ENCODE data around the gene RHOU. TPM values are rescaled to one million over a fixed set of nuclear protein-coding genes. Genes with fewer than 3 reads are reported as not detected.

Gene RHOU
- polyA plus RNA-seq, 1 donor from 2014 or later, result 13.0 TPM

DNA sequence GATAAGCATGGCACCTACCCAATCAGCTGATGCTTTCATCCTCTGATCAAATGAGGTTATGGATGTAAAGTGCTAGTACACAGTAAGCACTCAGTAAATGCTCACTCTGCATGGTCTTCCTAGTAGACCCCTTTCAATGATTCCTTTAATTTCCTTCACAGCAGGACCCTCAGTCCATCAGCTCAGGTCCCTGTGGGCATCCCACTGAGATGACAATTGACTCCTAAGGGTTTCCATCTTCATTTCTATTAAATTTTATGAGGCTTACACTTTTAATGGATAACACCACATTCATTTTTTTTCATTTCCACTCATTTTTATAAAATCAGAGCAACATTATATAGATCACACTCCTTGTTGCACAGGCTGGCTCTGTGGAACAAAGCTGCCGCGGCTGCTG, 12.8 kb downstream of the RHOU start:
- Histone ChIP-seq H3K4me3 (ENCODE audit: low read length) (no peak overlapping the region), H4K20me1 (ENCODE audit: insufficient read depth) (no peaks in the 10 kb centered on the region), H3F3A (ENCODE audit: insufficient read depth, low read length, poor library complexity, severe bottlenecking) (no peaks in the 10 kb centered on the region), H2AFZ (ENCODE audit: low read depth, low read length) (no peak overlapping the region), H3K27me3 (ENCODE audit: insufficient read depth, low read depth, low read length) (no peaks in the 10 kb centered on the region), H3K27ac (ENCODE audit: low read length) (no peak overlapping the region), H3K4me2 (ENCODE audit: low read length) (no peak overlapping the region), H3K9ac (ENCODE audit: low read length) (no peak overlapping the region), H3K9me3 (ENCODE audit: low read length) (no peaks in the 10 kb centered on the region), H3K36me3 (ENCODE audit: insufficient read depth, low read length) (peaks cover 14% of the 10 kb centered on the region), H3K9me2 (ENCODE audit: insufficient read depth, low read length) (no peaks in the 10 kb centered on the region), H3K79me2 (replicated peaks; ENCODE audit: insufficient read depth, low read length) (no peaks in the 10 kb centered on the region)
- TF ChIP-seq EP300 (conservative IDR thresholded peaks at IDR 0.05; ENCODE audit: poor library complexity, severe bottlenecking), result no peak
- no peak for TF ChIP-seq EZH2 (IDR thresholded peaks at IDR 0.05; ENCODE audit: borderline replicate concordance, insufficient read depth, low read length, poor library complexity, severe bottlenecking)
- no peak for TF ChIP-seq RAD21 (conservative IDR thresholded peaks at IDR 0.05)
- no peak for TF ChIP-seq TAF1 (IDR thresholded peaks at IDR 0.05; ENCODE audit: low read depth)
- TF ChIP-seq, protein P1, sequence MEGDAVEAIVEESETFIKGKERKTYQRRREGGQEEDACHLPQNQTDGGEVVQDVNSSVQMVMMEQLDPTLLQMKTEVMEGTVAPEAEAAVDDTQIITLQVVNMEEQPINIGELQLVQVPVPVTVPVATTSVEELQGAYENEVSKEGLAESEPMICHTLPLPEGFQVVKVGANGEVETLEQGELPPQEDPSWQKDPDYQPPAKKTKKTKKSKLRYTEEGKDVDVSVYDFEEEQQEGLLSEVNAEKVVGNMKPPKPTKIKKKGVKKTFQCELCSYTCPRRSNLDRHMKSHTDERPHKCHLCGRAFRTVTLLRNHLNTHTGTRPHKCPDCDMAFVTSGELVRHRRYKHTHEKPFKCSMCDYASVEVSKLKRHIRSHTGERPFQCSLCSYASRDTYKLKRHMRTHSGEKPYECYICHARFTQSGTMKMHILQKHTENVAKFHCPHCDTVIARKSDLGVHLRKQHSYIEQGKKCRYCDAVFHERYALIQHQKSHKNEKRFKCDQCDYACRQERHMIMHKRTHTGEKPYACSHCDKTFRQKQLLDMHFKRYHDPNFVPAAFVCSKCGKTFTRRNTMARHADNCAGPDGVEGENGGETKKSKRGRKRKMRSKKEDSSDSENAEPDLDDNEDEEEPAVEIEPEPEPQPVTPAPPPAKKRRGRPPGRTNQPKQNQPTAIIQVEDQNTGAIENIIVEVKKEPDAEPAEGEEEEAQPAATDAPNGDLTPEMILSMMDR (IDR thresholded peaks at IDR 0.05; ENCODE audit: poor library complexity, severe bottlenecking), result no peak
- no peak for TF ChIP-seq MXI1 (conservative IDR thresholded peaks at IDR 0.05; ENCODE audit: poor library complexity, severe bottlenecking)
- no peak for TF ChIP-seq POLR2AphosphoS5 (IDR thresholded peaks at IDR 0.05)
- TF ChIP-seq, protein P2, sequence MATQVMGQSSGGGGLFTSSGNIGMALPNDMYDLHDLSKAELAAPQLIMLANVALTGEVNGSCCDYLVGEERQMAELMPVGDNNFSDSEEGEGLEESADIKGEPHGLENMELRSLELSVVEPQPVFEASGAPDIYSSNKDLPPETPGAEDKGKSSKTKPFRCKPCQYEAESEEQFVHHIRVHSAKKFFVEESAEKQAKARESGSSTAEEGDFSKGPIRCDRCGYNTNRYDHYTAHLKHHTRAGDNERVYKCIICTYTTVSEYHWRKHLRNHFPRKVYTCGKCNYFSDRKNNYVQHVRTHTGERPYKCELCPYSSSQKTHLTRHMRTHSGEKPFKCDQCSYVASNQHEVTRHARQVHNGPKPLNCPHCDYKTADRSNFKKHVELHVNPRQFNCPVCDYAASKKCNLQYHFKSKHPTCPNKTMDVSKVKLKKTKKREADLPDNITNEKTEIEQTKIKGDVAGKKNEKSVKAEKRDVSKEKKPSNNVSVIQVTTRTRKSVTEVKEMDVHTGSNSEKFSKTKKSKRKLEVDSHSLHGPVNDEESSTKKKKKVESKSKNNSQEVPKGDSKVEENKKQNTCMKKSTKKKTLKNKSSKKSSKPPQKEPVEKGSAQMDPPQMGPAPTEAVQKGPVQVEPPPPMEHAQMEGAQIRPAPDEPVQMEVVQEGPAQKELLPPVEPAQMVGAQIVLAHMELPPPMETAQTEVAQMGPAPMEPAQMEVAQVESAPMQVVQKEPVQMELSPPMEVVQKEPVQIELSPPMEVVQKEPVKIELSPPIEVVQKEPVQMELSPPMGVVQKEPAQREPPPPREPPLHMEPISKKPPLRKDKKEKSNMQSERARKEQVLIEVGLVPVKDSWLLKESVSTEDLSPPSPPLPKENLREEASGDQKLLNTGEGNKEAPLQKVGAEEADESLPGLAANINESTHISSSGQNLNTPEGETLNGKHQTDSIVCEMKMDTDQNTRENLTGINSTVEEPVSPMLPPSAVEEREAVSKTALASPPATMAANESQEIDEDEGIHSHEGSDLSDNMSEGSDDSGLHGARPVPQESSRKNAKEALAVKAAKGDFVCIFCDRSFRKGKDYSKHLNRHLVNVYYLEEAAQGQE (IDR thresholded peaks at IDR 0.05; ENCODE audit: borderline replicate concordance), result no peak
- no peak for TF ChIP-seq SMC3 (conservative IDR thresholded peaks at IDR 0.05; ENCODE audit: poor library complexity)

DNA sequence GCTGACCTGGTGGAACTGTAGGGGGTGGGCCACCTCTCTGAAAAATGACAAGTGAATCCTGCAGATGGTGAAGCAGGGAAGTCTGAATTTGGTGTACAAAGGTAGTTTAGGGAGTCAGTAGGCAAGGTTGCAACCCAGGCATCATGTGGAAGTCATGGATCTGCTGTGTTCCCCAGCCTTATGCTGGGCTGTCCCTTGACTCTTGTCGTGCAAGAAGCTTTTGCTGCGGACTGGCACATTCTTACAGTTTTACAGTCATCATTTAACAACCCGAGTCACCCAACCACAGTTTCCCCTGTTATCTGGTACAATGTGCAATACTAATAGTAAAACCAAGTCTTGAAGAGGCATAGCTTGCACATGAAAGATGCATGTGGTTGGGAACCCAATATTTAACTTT, 13.2 kb downstream of the RHOU start:
- H3K9me2 ChIP-seq (ENCODE audit: insufficient read depth, low read length), result no peaks in the 10 kb centered on the region
- no peaks in the 10 kb centered on the region for H3K9me3 ChIP-seq (ENCODE audit: low read length)
- H2AFZ ChIP-seq (ENCODE audit: low read depth, low read length), result no peak overlapping the region
- no peaks in the 10 kb centered on the region for H3K27me3 ChIP-seq (ENCODE audit: insufficient read depth, low read depth, low read length)
- TF ChIP-seq MXI1 (conservative IDR thresholded peaks at IDR 0.05; ENCODE audit: poor library complexity, severe bottlenecking) (no peak), EZH2 (IDR thresholded peaks at IDR 0.05; ENCODE audit: borderline replicate concordance, insufficient read depth, low read length, poor library complexity, severe bottlenecking) (no peak), RAD21 (conservative IDR thresholded peaks at IDR 0.05) (no peak), POLR2AphosphoS5 (IDR thresholded peaks at IDR 0.05) (no peak), EP300 (conservative IDR thresholded peaks at IDR 0.05; ENCODE audit: poor library complexity, severe bottlenecking) (no peak), TAF1 (IDR thresholded peaks at IDR 0.05; ENCODE audit: low read depth) (no peak), SMC3 (conservative IDR thresholded peaks at IDR 0.05; ENCODE audit: poor library complexity) (no peak)
- TF ChIP-seq, protein P1 (IDR thresholded peaks at IDR 0.05; ENCODE audit: poor library complexity, severe bottlenecking), result no peak
- TF ChIP-seq, protein P2 (IDR thresholded peaks at IDR 0.05; ENCODE audit: borderline replicate concordance), result no peak
- no peak overlapping the region for H3K4me2 ChIP-seq (ENCODE audit: low read length)
- no peak overlapping the region for H3K27ac ChIP-seq (ENCODE audit: low read length)
- no peaks in the 10 kb centered on the region for H4K20me1 ChIP-seq (ENCODE audit: insufficient read depth)
- H3K4me3 ChIP-seq (ENCODE audit: low read length), result no peak overlapping the region
- peaks cover 11% of the 10 kb centered on the region for H3K36me3 ChIP-seq (ENCODE audit: insufficient read depth, low read length)
- H3F3A ChIP-seq (ENCODE audit: insufficient read depth, low read length, poor library complexity, severe bottlenecking), result no peaks in the 10 kb centered on the region
- no peak overlapping the region for H3K9ac ChIP-seq (ENCODE audit: low read length)
- no peaks in the 10 kb centered on the region for H3K79me2 ChIP-seq (replicated peaks; ENCODE audit: insufficient read depth, low read length)

Data from neural cell (in vitro differentiated cells).